Endothelial cell of umbilical vein (primary cell): ENCODE results near the gene PCDHGC3.

Experiments
- CTCF ChIP-seq, 2 donors: IDR thresholded peaks; 1 replicate in 1 of 2; 2 replicates in 1 of 2; pipeline ENCODE4 v1.5.1; 2011; ENCODE audit warnings: low read length in 2 of 2, mild to moderate bottlenecking in 2 of 2, moderate library complexity in 2 of 2, control low read depth in 1 of 2, inconsistent platforms in 1 of 2, low read depth in 1 of 2; ENCODE audit not compliant: insufficient read depth in 1 of 2; ENCODE audit errors: extremely low read depth in 1 of 2
- POLR2A ChIP-seq: IDR thresholded peaks from 2 replicates; pipeline ENCODE4 v1.6.1; 2012; ENCODE audit warnings: low read depth, mild to moderate bottlenecking, control low read depth, low read length

- TF ChIP-seq CTCF (IDR thresholded peaks at IDR 0.05; ENCODE audit: extremely low read depth in 1 of 2, insufficient read depth in 1 of 2, low read depth in 1 of 2, low read length in 2 of 2) (no peak), POLR2A (no peak)
These were observed 32.7 kb downstream of the PCDHGC3 start for GRCh38 chr5:141508440-141508797.
